GM20431 (cell line): Measurements from ENCODE around the gene TRPC4.
"Not testable (repeated sequence)": the region's sequence is repeated elsewhere in the genome, so short reads cannot be mapped to it uniquely, and the experiment has no call there.

Source experiments
- in situ Hi-C: fragments of 300-500 bp; cut with MseI, MboI; formaldehyde crosslinking; loops from one replicate; pipeline ENCODE4 v1.15.0; 2020; ENCODE audit warnings: low sequenced_read_pairs; ENCODE audit not compliant: unreplicated experiment

Gene TRPC4

GRCh38 chr13:37835392-37835791 lies 34.2 kb downstream of the TRPC4 start:
- in situ Hi-C loops: no loop called here

- in situ Hi-C loops: no loop called here
Measured at GRCh38 chr13:37833411-37833810, 36.2 kb downstream of the TRPC4 start.

DNA sequence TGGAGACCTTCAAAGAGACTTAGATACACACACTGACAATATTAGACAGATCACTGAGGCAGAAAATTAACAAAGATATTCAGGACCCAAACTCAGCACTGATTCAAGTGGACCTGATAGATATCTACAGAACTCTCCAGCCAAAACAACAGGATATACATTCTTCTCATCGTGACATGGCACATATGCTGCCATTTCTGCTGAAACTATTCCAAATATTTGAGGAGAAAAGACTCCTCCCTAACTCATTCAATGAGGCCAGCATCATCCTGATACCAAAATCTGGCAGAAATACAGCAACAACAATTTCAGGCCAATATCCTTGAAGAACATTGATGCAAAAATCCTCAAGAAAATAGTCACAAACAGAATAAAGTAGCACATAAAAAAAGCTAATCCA lies 53.3 kb downstream of the TRPC4 start:
- in situ Hi-C loops: no loop called here

GRCh38 chr13:37811441-37811840 lies 58.1 kb downstream of the TRPC4 start:
- in situ Hi-C loops: no loop called here

DNA sequence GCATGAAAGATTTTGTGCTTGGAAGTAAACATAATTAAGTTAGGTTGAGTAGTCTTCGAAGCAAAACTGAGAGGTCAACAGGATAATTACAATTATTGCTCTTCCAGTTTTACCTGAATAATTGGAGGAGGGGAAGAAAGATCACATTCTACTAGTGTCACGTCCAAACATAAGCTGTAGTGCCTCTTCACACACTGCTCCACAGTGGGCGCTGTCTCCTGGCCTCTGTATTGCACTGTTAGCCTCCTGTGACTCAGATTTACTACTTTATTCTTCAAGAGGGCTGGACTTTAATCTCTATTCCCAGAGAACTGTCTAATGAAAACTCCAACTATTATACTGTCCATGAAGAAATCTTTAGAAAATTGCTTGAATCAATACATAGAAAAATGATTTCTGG lies 62.9 kb downstream of the TRPC4 start:
- in situ Hi-C loops: no loop called here

DNA sequence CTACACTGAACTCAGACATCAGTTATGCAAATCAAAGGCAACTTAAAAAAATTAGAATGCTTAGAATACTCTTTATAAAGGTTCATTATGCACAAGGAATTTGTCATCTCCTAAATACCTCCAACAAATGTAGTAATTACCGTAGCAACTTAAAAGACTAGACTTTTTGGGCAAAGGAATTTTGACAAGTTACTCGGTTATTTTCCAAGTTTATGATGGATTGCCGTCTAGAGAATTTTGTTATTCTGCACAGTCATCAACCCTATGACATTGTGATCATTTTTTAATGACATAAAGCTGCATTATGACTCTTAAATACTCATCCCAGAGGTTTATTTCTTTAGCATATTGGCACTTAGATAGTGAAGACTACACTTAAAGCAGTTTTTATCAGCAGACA lies 71.9 kb downstream of the TRPC4 start:
- in situ Hi-C loops: no loop called here

GRCh38 chr13:37796795-37797194 lies 72.8 kb downstream of the TRPC4 start:
- in situ Hi-C loops: not testable (repeated sequence)

- in situ Hi-C loops: no loop called here
Measured at GRCh38 chr13:37795326-37795725, 74.2 kb downstream of the TRPC4 start.

- in situ Hi-C loops: no loop called here
Measured at GRCh38 chr13:37791699-37792098, 77.9 kb downstream of the TRPC4 start.

- in situ Hi-C loops: no loop called here
Measured at GRCh38 chr13:37788346-37788745, 81.2 kb downstream of the TRPC4 start.

- in situ Hi-C loops: no loop called here
Measured at GRCh38 chr13:37777676-37778075, 91.9 kb downstream of the TRPC4 start.

DNA sequence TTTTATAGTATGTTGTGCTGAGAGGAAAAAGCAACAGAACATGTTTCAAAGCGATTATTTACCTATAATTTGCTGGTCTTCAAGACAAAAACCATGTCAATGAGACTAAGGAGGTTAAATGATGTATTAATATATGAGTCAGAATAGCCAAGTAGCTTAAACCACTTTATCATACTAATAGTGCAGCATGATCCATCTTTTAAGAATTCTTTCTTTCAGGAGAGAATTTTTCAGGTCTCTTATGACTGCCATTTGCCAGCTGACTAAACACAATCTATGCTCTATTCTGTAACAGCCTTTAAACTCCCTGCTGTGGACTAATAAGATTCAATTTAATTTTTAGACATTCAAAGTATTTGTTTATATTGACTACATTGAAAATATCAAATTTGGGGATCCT lies 93.7 kb downstream of the TRPC4 start:
- in situ Hi-C loops: no loop called here

DNA sequence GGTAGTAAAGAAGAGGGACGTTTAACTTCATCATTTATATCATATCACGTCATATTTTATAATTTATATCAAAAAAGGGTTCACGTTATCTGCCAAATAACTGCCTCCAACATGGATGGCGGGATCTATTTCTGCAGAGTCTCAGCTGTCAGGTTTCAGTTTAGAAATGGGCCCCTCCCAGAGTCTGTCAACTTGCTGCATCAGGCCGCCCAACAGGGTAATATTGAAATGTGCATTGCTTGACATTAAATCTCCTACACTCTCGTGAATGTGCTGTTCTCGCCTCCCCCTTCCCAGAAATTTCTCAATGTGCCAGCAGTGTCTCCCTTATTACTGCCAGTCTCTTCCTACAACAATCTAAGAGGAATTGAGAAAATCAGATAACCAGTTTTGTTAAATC lies 96.9 kb downstream of the TRPC4 start:
- in situ Hi-C loops: no loop called here

DNA sequence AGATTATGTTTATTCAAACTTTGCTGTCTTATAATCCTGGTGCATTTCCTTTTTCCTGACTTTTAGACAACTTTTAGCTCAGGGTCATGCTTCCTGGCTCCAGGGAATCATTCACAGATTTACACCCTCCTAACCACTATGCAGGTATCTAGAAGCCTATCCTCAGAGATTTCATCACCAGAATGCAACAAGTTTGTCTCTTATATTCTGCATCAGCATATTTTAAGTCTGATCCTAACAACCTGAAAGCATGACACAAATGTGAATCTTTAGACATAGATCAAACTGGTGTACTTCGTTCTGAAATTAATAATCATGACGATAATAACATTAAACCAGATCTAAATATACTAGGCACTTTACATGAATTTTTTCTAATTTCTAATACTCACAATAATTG lies 100.0 kb downstream of the TRPC4 start:
- in situ Hi-C loops: no loop called here

DNA sequence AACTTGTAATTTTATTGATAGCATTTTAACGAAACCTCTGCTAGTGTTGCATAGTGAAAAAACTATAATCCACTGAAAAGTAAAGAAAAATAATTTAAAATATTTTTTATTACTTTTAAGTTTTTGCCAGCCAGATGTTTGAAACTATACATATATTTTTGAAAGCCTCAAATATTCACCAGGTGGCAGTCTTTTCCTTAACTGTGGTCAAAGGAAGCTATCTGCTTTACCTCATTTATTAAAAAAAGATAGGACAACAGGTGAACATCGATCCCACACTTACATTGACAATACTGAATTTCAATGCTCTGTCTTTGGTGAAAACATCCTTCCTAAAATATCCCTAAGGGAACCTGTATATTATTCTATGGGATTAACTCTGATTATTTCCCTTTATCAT lies 100.5 kb downstream of the TRPC4 start:
- in situ Hi-C loops: no loop called here

DNA sequence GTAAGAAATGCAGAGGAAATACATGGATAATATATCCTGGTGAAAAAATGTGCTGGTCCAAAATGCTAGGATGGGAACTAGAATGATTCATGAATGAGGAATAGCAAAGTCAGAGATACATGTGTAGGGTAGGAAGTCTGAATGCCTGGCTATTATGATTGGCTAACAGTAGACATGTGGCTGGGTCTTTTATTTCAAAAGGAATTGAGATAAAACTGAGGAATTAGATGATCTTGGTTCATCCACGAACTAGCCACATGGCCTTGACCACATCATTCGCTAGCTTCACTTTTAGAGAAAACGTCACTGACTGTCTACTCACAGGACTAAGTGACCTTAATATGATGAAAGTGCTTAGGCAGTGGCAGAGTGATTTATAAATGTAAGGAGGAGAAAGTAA lies 103.1 kb downstream of the TRPC4 start:
- in situ Hi-C loops: no loop called here

DNA sequence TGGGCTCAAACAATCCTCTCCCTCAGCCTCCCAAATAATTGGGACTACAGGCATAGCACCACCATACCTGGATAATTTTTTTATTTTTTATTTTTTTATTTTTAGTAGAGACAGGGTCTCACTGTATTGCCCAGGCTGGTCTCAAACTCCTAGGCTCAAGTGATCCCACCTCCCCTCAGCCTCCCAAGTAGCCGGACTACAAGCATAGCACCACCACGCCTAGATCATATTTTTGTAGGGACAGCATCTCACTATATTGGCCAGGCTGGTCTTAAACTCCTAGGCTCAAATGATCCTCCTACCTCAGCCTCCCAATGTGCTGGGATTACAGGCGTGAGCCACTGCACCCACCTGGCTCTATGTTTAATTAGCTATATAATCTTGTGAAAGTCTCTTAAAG lies 114.2 kb downstream of the TRPC4 start:
- in situ Hi-C loops: no loop called here

GRCh38 chr13:37753776-37754175 lies 115.8 kb downstream of the TRPC4 start:
- in situ Hi-C loops: no loop called here

- in situ Hi-C loops: no loop called here
Measured at GRCh38 chr13:37752146-37752545, 117.4 kb downstream of the TRPC4 start.

DNA sequence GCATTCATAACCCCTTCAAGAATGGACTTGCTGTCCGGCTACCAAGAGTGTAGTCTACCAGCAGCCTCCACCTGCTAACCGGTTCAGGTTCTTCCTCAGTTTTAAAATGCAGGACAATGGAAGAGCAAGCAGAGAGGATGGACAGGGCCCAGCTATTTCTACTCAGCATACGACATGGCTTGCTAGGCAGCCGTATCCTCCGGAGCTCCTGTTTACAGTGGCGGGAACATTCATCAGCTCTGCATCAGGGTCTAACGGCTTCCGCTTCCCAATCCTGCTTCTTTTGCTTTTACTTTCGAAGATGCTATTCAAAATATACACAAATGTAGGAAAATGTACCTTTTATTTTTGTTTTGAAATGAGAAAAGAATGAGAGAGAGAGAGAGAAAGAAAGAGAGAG lies 118.5 kb downstream of the TRPC4 start:
- in situ Hi-C loops: no loop called here

DNA sequence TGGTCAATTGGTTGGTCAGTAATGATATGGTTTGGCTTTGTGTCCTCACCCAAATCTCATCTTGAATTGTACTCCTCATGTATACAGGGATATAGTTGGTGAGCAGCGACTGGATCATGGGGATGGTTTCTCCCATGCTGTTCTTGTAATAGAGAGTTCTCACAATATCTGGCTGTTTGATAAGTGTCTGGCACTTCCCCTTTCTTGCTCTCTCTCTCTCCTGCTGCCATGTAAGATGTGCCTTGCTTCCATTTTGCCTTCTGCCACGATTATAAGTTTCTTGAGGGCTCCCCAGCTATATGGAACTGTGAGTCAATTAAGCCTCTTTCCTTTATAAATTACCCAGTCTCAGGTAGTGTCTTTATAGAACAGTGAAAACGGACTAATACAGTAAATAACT lies 120.7 kb downstream of the TRPC4 start:
- in situ Hi-C loops: no loop called here

DNA sequence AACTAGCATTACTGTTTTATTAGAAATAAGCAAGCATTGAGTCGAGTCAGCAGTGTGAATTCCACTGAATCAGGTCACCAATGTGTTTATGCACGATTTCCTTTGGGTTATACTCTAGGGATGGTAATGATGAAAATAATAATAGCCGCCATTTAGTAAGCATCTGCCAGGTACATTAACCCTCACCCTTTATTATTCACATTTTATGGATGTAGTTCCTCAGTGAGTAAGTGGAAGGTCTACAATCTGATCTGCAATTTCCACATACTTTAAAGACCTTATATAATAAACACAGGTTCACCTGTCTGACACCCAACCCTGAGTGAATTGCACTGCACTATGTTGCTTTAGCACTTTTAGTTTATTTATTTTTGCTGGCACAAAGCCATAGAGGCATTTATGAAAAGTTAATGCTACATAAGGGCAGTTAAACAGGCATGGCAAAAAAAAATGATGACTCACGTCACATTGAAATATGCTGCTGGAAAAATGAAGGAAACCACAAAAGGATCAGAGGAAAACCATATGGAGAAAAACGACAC lies 122.4 kb downstream of the TRPC4 start:
- in situ Hi-C loops: no loop called here

- in situ Hi-C loops: no loop called here
Measured at GRCh38 chr13:37741536-37741935, 128.0 kb downstream of the TRPC4 start.
